HepG2 (cell line): ENCODE measurements around the gene TOMM20. TPM values are rescaled to one million over a fixed set of nuclear protein-coding genes. Genes with fewer than 3 reads are reported as not detected.

Experiments
- ATF3 ChIP-seq: sonication (generic); formaldehyde crosslinking; IDR thresholded peaks from 2 replicates; pipeline ENCODE4 v1.4.0; 2020; ENCODE audit warnings: missing genetic modification reagents
- CENPT ChIP-seq: sonication (generic); formaldehyde crosslinking; IDR thresholded peaks from 2 replicates; pipeline ENCODE4 v1.8.0; 2022; ENCODE audit warnings: low read depth, mild to moderate bottlenecking, moderate library complexity, missing genetic modification reagents
- GABPA ChIP-seq, 2 experiments: IDR thresholded peaks; 2 replicates each; pipeline ENCODE4 v1.6.1; 2011 to 2016; ENCODE audit warnings: low read depth in 2 of 2, low read length in 1 of 2, missing biosample characterization in 1 of 2, missing genetic modification characterization in 1 of 2
- KDM3A ChIP-seq: IDR thresholded peaks from 2 replicates; pipeline ENCODE4 v1.6.1; 2018; ENCODE audit warnings: low read depth, missing compliant biosample characterization
- LRRFIP1 ChIP-seq: sonication (generic); formaldehyde crosslinking; conservative IDR thresholded peaks from 2 replicates; pipeline ENCODE4 v1.4.0; 2020; ENCODE audit warnings: missing genetic modification reagents
- MAZ ChIP-seq, 2 experiments: sonication (generic) in 1 of 2; formaldehyde crosslinking in 1 of 2; IDR thresholded peaks; 2 replicates each; pipeline versions ENCODE4 v1.5.0 to v1.6.1; 2012 to 2020; ENCODE audit warnings: low read depth in 2 of 2, mild to moderate bottlenecking in 2 of 2, borderline replicate concordance in 1 of 2, improper control_type of control experiment in 1 of 2, low read length in 1 of 2, missing genetic modification reagents in 1 of 2, moderate library complexity in 1 of 2
- RERE ChIP-seq: IDR thresholded peaks from 2 replicates; pipeline ENCODE4 v1.6.1; 2016; ENCODE audit warnings: low read depth, missing genetic modification reagents, missing compliant biosample characterization
- REST ChIP-seq, 2 experiments: IDR thresholded peaks; 2 replicates each; pipeline ENCODE4 v1.6.1; 2011 to 2012; ENCODE audit warnings: low read length in 2 of 2, borderline replicate concordance in 1 of 2, low read depth in 1 of 2, mild to moderate bottlenecking in 1 of 2, moderate library complexity in 1 of 2
- USF2 ChIP-seq, 2 experiments: sonication (generic) in 1 of 2; formaldehyde crosslinking in 1 of 2; IDR thresholded peaks; 2 replicates each; pipeline versions ENCODE4 v1.5.1 to v1.6.1; 2011 to 2020; ENCODE audit warnings: borderline replicate concordance in 1 of 2, low read depth in 1 of 2, low read length in 1 of 2, mild to moderate bottlenecking in 1 of 2, missing genetic modification reagents in 1 of 2, moderate library complexity in 1 of 2
- ZC3H4 ChIP-seq: sonication (generic); formaldehyde crosslinking; IDR thresholded peaks from 2 replicates; pipeline ENCODE4 v1.4.0; 2020; ENCODE audit warnings: missing genetic modification reagents, borderline replicate concordance
- polyA plus RNA-seq, 8 experiments: library from polyadenylated mRNA; depleted of rRNA in 3 of 8; stranded (reverse) in 7 of 8; unstranded in 1 of 8; fragments of >200 nt; fragmentation: Illumina TruSeq in 4 of 8; extraction: Trizol in 4 of 8; gene quantifications; 2 replicates each; pipeline versions ENCODE4 v1.2.1 to v1.2.3, GENCODE V29; 2011 to 2016; ENCODE audit warnings: low read depth in 4 of 8, missing spikeins in 1 of 8, mixed read lengths in 1 of 8; ENCODE audit not compliant: insufficient read depth in 1 of 8
- total RNA-seq, 5 experiments: library from RNA; depleted of rRNA; stranded (reverse); fragments of >200 nt; fragmentation: Illumina TruSeq; extraction: Trizol; gene quantifications; 2 replicates each; pipeline ENCODE4 v1.2.3, GENCODE V29; 2016; ENCODE audit warnings: low read depth in 1 of 5

Gene TOMM20
- total and polyA plus RNA-seq, 2 of the 13 experiments (the other 11 are each of a cell fraction or from before 2014, with no cell fraction given) = 153 to 376 TPM

- TF ChIP-seq MAZ (IDR thresholded peaks at IDR 0.05; ENCODE audit: borderline replicate concordance, low read depth, low read length) = no peak
- peak; percentile 80 for TF ChIP-seq MAZ (CRISPR knock-in tag; IDR thresholded peaks at IDR 0.05; ENCODE audit: low read depth)
- no peak for TF ChIP-seq CENPT
- peak; percentile 75 for TF ChIP-seq KDM3A
- peak; percentile 81 for TF ChIP-seq USF2 (IDR thresholded peaks at IDR 0.05; ENCODE audit: low read depth, low read length)
- peak; percentile 92; the same call in 1 of the 2 replicates for TF ChIP-seq USF2 (CRISPR knock-in tag; IDR thresholded peaks at IDR 0.05; ENCODE audit: borderline replicate concordance)
- no peak for TF ChIP-seq RERE (CRISPR knock-in tag)
- peak in 1 of 2 experiments; percentile 52; a peak in 1 of 4 replicates for TF ChIP-seq REST (IDR thresholded peaks at IDR 0.05; ENCODE audit: borderline replicate concordance in 1 of 2, low read depth in 1 of 2, low read length in 2 of 2)
- peak; percentile 81 for TF ChIP-seq GABPA (IDR thresholded peaks at IDR 0.05; ENCODE audit: low read depth, low read length)
- TF ChIP-seq GABPA (CRISPR knock-in tag; IDR thresholded peaks at IDR 0.05; ENCODE audit: low read depth) = peak; percentile 94
- TF ChIP-seq LRRFIP1 = no peak
- no peak for TF ChIP-seq ZC3H4 (CRISPR knock-in tag)
- TF ChIP-seq ATF3 = no peak
These were observed at the start of gene TOMM20 (continued) for GRCh38 chr1:235128456-235129328.
